Upper lobe of right lung (tissue), 1 donor: ENCODE data around the gene SHANK1. TPM values are rescaled to one million over a fixed set of nuclear protein-coding genes. Genes with fewer than 3 reads are reported as not detected.

Experiments
- ATAC-seq: fragments of 200-7000 bp; cut with Tn5 transposase; one replicate; pipeline ENCODE4 v1.9.1; 2020; ENCODE audit warnings: mild to moderate bottlenecking, moderate library complexity
- DNase-seq: peaks from one replicate; pipeline ENCODE4 v3.0.0-alpha.2; 2020
- H3K27ac ChIP-seq: fragments of 200-600 bp; one replicate; pipeline ENCODE4 v1.8.0; 2022
- H3K27me3 ChIP-seq: fragments of 200-600 bp; one replicate; pipeline ENCODE4 v1.8.0; 2022; ENCODE audit warnings: mild to moderate bottlenecking
- H3K36me3 ChIP-seq: fragments of 200-600 bp; one replicate; pipeline ENCODE4 v1.8.0; 2022
- H3K4me1 ChIP-seq: fragments of 200-600 bp; one replicate; pipeline ENCODE4 v1.8.0; 2022
- H3K4me3 ChIP-seq: fragments of 200-600 bp; one replicate; pipeline ENCODE4 v1.8.0; 2022; ENCODE audit warnings: mild to moderate bottlenecking
- H3K9me3 ChIP-seq: fragments of 200-600 bp; one replicate; pipeline ENCODE4 v1.8.0; 2022
- CTCF ChIP-seq: fragments of 200-600 bp; IDR thresholded peaks from one replicate; pipeline ENCODE4 v1.8.0; 2022; ENCODE audit warnings: antibody characterized with exemption
- intact Hi-C: fragments of 100-400 bp; cut with DNase I; formaldehyde crosslinking; loops from one replicate; pipeline ENCODE4 v1.11.0; 2022
- total RNA-seq: library from RNA; stranded (reverse); fragmentation: NEBNext Ultra II Directional; extraction: Animal tissue kit (Norgen Biotek cat#: 25700); gene quantifications from one replicate; pipeline ENCODE4 v1.2.1, GENCODE V29; 2021
- donor health status: DM: no; HTN: yes; CAD: no; lungs with severe emphysema.

SHANK1 gene
- total RNA-seq, 1 donor from 2014 or later = 0.35 TPM

- H3K4me1 ChIP-seq = no peaks in the 10 kb centered on the region
- ATAC-seq = no peak
Observed at GRCh38 chr19:50741179-50741933, 21.8 kb upstream of the SHANK1 start.

DNA sequence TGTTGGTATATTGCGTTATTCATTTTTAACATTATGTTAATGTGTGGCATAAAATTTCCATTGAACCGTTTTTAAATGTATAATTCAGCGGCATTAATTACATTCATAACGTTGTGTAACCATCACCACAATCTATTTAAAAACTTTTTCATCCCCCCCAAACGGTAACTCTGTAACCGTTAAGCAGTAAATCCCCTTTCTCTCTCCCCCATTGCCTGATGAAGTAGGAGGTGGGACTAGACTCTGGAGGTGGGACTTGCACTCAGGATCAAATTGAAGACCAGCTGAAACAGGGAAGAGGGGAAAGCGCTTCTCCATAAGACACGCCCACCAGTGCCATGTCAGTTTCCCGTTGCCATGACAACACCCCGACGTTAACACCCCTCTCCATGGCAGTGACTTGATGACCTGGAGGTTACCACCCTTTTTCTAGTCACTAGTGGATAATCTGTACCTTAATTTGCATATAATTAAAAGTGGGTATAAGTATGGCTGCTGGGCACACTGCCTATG, 20.4 kb upstream of the SHANK1 start:
- no peaks in the 10 kb centered on the region for H3K36me3 ChIP-seq
- intact Hi-C loops = no loop called here
- H3K27ac ChIP-seq = no peak overlapping the region
- no peaks in the 10 kb centered on the region for H3K4me1 ChIP-seq
- no peak overlapping the region for H3K4me3 ChIP-seq
- peaks cover 40% of the 10 kb centered on the region for H3K27me3 ChIP-seq
- H3K9me3 ChIP-seq = no peaks in the 10 kb centered on the region
- ATAC-seq (no peak), DNase-seq (no peak)
- no peak for TF ChIP-seq CTCF

More at GRCh38 chr19:50741179-50741933, 21.8 kb upstream of the SHANK1 start:
- H3K27ac ChIP-seq = no peak overlapping the region
- H3K4me3 ChIP-seq = no peak overlapping the region
- H3K36me3 ChIP-seq = no peaks in the 10 kb centered on the region
- H3K9me3 ChIP-seq = no peaks in the 10 kb centered on the region
- intact Hi-C loops = no loop called here
- no peak for TF ChIP-seq CTCF
- no peak for DNase-seq
- peaks cover 29% of the 10 kb centered on the region for H3K27me3 ChIP-seq

DNA sequence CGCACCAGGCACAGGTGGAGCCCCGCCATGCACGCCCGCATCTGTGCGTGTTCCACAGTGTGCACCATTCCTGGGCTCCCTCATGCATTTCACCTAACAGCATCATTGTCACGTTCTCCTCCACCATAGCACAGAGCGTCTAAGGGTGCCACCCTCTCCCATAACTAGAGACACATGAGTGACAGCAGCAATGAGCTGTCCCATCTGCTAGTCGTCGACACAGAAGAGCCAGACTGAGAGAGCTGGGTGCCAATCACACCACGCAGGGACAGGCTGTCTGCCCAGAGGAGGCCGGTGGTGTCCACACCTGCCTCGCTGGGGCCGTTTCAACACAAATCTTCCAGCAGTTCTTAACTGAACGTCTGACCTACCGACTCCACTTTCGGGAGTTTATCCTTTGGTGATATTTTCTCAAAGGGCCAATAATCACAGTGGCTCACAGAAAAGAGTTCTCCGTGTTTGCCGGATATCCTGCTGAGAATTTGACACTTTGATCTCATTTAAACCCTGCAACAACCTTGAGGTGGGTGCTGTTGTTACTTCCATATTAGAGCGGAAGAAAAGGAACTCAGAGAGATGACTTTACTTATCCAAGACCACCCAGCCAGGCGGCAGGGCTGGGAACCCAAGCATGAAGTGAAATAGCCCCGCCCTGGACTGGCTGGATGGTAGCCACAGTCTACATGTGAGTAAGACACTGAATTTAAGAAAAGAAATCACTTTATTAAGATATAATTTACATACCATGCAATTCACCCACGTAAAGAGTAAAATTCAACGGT, 19.7 kb upstream of the SHANK1 start:
- intact Hi-C loops = no loop called here
- no peak for TF ChIP-seq CTCF
- Histone ChIP-seq H3K27ac (no peak overlapping the region), H3K4me3 (no peak overlapping the region), H3K9me3 (no peaks in the 10 kb centered on the region), H3K4me1 (no peaks in the 10 kb centered on the region), H3K27me3 (peaks cover 47% of the 10 kb centered on the region), H3K36me3 (no peaks in the 10 kb centered on the region)
- ATAC-seq = no peak
- DNase-seq = no peak

GRCh38 chr19:50736338-50736737, 16.7 kb upstream of the SHANK1 start:
- no peak for ATAC-seq
- Histone ChIP-seq H3K27ac (no peak overlapping the region), H3K4me1 (no peaks in the 10 kb centered on the region), H3K36me3 (no peaks in the 10 kb centered on the region), H3K9me3 (no peaks in the 10 kb centered on the region), H3K4me3 (no peak overlapping the region), H3K27me3 (peaks cover 44% of the 10 kb centered on the region)
- intact Hi-C loops = no loop called here
- no peak for TF ChIP-seq CTCF
- DNase-seq = no peak

- Histone ChIP-seq H3K36me3 (no peaks in the 10 kb centered on the region), H3K9me3 (no peaks in the 10 kb centered on the region), H3K27ac (no peak overlapping the region), H3K27me3 (peaks cover 39% of the 10 kb centered on the region), H3K4me3 (no peak overlapping the region), H3K4me1 (no peaks in the 10 kb centered on the region)
- no peak for ATAC-seq
- intact Hi-C loops = no loop called here
- DNase-seq = no peak
- no peak for TF ChIP-seq CTCF
Observed at GRCh38 chr19:50735869-50736268, 16.3 kb upstream of the SHANK1 start.
